Stimulated activated CD8-positive, alpha-beta memory T cell treated with anti-CD3 and anti-CD28 coated beads, Interleukin-7, amount 100 ng/mL, for 48 hours (primary cell): ENCODE results near the gene HHIPL1.

ENCODE experiments used
- DNase-seq, 2 donors: peaks; one replicate each; pipeline ENCODE4 v3.0.0-alpha.2; 2020; ENCODE audit warnings: low read depth in 1 of 2; ENCODE audit errors: extremely low read depth in 1 of 2

The HHIPL1 gene

GRCh38 chr14:99609245-99610170 lies 35.4 kb upstream of the HHIPL1 start:
- no peak for DNase-seq

GRCh38 chr14:99611646-99612045 lies 33.3 kb upstream of the HHIPL1 start:
- no peak for DNase-seq

- DNase-seq: no peak
These were observed 32.7 kb upstream of the HHIPL1 start for GRCh38 chr14:99612071-99612737.

- DNase-seq: no peak
These were observed 32.1 kb upstream of the HHIPL1 start for GRCh38 chr14:99612738-99613330.

GRCh38 chr14:99615497-99616157 lies 29.3 kb upstream of the HHIPL1 start:
- no peak for DNase-seq

GRCh38 chr14:99616832-99617800 lies 27.8 kb upstream of the HHIPL1 start:
- no peak for DNase-seq

GRCh38 chr14:99619835-99620834 lies 24.8 kb upstream of the HHIPL1 start:
- DNase-seq: no peak

- no peak for DNase-seq
These were observed 23.0 kb upstream of the HHIPL1 start for GRCh38 chr14:99621948-99622347.

GRCh38 chr14:99624024-99624423 lies 20.9 kb upstream of the HHIPL1 start:
- DNase-seq: no peak

GRCh38 chr14:99624971-99625370 lies 20.0 kb upstream of the HHIPL1 start:
- no peak for DNase-seq

GRCh38 chr14:99625476-99625875 lies 19.5 kb upstream of the HHIPL1 start:
- DNase-seq: no peak

- no peak for DNase-seq
These were observed 18.8 kb upstream of the HHIPL1 start for GRCh38 chr14:99626041-99626648.

- no peak for DNase-seq
These were observed 17.8 kb upstream of the HHIPL1 start for GRCh38 chr14:99627100-99627499.

GRCh38 chr14:99627510-99628381 lies 17.2 kb upstream of the HHIPL1 start:
- no peak for DNase-seq

- peak; percentile 23 to 42 for DNase-seq
These were observed 15.9 kb upstream of the HHIPL1 start for GRCh38 chr14:99628887-99629618.

- no peak for DNase-seq
These were observed 14.7 kb upstream of the HHIPL1 start for GRCh38 chr14:99630202-99630601.
